Measurements from ENCODE around the gene NFATC1.

Gene NFATC1

DNA sequence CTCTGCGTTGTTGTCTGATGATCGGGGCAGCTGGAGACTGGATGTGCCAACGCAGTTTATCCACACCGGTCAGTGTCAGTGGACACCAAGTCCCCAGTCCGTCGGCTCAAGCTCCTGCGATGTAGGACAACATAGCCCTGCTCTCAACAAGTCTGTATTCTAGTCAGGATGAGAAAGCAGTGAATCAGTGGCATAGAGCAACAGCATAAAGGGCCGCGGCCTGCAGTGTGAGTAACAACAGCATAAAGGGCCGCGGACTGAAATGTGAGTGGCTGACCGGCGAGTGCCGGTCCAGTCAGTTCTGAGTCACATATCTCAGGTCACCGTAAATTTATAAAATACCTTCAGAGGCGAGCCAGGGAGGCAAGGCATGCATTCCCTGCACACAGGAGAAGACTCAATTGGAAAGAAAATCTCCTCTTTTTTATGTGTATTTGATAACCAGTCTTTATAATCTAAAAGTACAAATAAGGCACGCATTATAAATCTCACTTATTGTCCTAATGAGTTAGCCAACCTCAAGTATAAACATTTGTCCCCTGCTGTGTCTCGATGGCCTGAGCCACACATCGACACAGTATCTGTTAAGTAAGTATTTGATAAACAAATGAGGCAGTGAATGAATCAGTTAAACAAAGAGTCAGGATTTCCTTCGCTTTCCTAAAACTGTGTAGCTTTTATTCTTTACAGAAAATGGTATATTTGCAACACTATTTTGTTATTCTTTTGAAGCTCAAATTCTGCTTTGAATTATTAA lies 33.8 kb upstream of the NFATC1 start:
- Histone ChIP-seq H3K27ac (ENCODE audit: low read depth, low read length) (no peak overlapping the region), H3K4me1 (ENCODE audit: control insufficient read depth in 5 of 5, insufficient read depth in 5 of 5, low read length in 5 of 5) (no peaks in the 10 kb centered on the region), H3K4me3 (ENCODE audit: low read depth in 1 of 5, low read length in 5 of 5) (no peak overlapping the region), H3K9ac (ENCODE audit: low read length in 5 of 5) (no peak overlapping the region), H3K27me3 (ENCODE audit: control insufficient read depth in 5 of 5, insufficient read depth in 4 of 5, low read length in 5 of 5) (no peaks in the 10 kb centered on the region), H3K9me3 (ENCODE audit: control insufficient read depth in 5 of 5, low read length in 5 of 5) (no peaks in the 10 kb centered on the region), H3K36me3 (ENCODE audit: control insufficient read depth in 5 of 5, insufficient read depth in 5 of 5, low read length in 5 of 5) (peaks cover 28 to 56% (median 52%) of the 10 kb centered on the region in 5 donors)

- H3K4me3 ChIP-seq (ENCODE audit: low read depth in 1 of 5, low read length in 5 of 5), result no peak overlapping the region
- H3K27me3 ChIP-seq (ENCODE audit: control insufficient read depth in 5 of 5, insufficient read depth in 4 of 5, low read length in 5 of 5), result no peaks in the 10 kb centered on the region
- H3K9me3 ChIP-seq (ENCODE audit: control insufficient read depth in 5 of 5, low read length in 5 of 5), result no peaks in the 10 kb centered on the region
- H3K27ac ChIP-seq (ENCODE audit: low read depth, low read length), result no peak overlapping the region
- H3K36me3 ChIP-seq (ENCODE audit: control insufficient read depth in 5 of 5, insufficient read depth in 5 of 5, low read length in 5 of 5), result peaks cover 15 to 47% (median 36%) of the 10 kb centered on the region in 5 donors
- H3K9ac ChIP-seq (ENCODE audit: low read length in 5 of 5), result no peak overlapping the region
- H3K4me1 ChIP-seq (ENCODE audit: control insufficient read depth in 5 of 5, insufficient read depth in 5 of 5, low read length in 5 of 5), result peaks cover 0 to 10% (median 2%) of the 10 kb centered on the region in 5 donors
These were observed 30.0 kb upstream of the NFATC1 start for GRCh38 chr18:79365701-79366100.

DNA sequence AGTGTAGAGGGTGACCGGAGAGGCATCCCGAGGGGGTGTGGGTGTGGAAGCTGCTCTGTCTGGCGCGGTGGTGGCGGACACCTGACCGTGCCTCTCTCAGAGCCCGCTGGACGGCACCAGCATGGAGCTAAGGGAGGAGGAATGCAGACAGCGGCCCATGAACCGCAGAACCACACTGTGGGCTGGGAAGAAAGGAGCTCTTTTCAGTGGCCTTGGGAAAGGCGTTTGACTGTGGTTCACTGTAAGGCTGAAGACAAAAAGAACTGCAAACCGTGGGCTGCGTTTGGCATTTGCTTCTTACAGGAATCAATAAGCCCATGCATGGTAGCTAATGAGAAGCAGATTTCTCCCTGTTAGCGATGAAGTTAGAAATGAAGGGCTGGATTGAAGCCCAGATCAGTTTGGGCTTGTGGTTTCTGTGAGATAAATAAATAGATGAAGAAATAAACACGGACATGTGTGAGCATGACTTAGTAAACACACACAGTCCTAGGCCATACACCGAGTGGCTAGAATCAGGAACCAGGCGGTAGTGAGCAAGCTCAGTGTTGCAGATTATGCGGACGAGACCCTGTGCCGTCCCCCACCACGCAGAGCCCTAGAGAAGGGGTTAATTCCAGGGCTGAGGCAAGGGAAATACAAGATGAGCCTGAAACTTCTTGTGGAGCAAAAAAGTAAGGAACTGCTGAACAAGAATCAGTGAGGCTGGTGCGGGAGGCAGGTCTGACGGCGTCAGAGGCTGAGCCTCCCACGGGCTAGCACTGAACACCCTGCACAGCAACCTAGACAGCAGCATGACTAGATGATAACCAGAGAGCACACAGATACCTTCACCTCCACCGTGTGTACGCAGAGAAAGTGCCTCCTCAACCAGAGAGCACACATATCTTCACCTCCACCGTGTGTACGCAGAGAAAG lies 29.3 kb upstream of the NFATC1 start:
- no peaks in the 10 kb centered on the region for H3K27me3 ChIP-seq (ENCODE audit: control insufficient read depth in 5 of 5, insufficient read depth in 4 of 5, low read length in 5 of 5)

GRCh38 chr18:79367480-79367879 lies 28.2 kb upstream of the NFATC1 start:
- H3K27ac ChIP-seq (ENCODE audit: low read depth, low read length), result no peak overlapping the region
- no peaks in the 10 kb centered on the region for H3K9me3 ChIP-seq (ENCODE audit: control insufficient read depth in 5 of 5, low read length in 5 of 5)
- no peak overlapping the region for H3K9ac ChIP-seq (ENCODE audit: low read length in 5 of 5)
- peaks cover 9 to 36% (median 22%) of the 10 kb centered on the region in 5 donors for H3K36me3 ChIP-seq (ENCODE audit: control insufficient read depth in 5 of 5, insufficient read depth in 5 of 5, low read length in 5 of 5)
- H3K4me3 ChIP-seq (ENCODE audit: low read depth in 1 of 5, low read length in 5 of 5), result no peak overlapping the region
- peaks cover 0 to 10% (median 2%) of the 10 kb centered on the region in 5 donors for H3K4me1 ChIP-seq (ENCODE audit: control insufficient read depth in 5 of 5, insufficient read depth in 5 of 5, low read length in 5 of 5)
- no peaks in the 10 kb centered on the region for H3K27me3 ChIP-seq (ENCODE audit: control insufficient read depth in 5 of 5, insufficient read depth in 4 of 5, low read length in 5 of 5)

More for the DNA sequence above, 29.3 kb upstream of the NFATC1 start:
- no peak overlapping the region for H3K4me3 ChIP-seq (ENCODE audit: low read depth in 1 of 5, low read length in 5 of 5)
- H3K9ac ChIP-seq (ENCODE audit: low read length in 5 of 5), result no peak overlapping the region
- peaks cover 0 to 10% (median 2%) of the 10 kb centered on the region in 5 donors for H3K4me1 ChIP-seq (ENCODE audit: control insufficient read depth in 5 of 5, insufficient read depth in 5 of 5, low read length in 5 of 5)
- no peaks in the 10 kb centered on the region for H3K9me3 ChIP-seq (ENCODE audit: control insufficient read depth in 5 of 5, low read length in 5 of 5)
- no peak overlapping the region for H3K27ac ChIP-seq (ENCODE audit: low read depth, low read length)
- H3K36me3 ChIP-seq (ENCODE audit: control insufficient read depth in 5 of 5, insufficient read depth in 5 of 5, low read length in 5 of 5), result peaks cover 10 to 40% (median 29%) of the 10 kb centered on the region in 5 donors

DNA sequence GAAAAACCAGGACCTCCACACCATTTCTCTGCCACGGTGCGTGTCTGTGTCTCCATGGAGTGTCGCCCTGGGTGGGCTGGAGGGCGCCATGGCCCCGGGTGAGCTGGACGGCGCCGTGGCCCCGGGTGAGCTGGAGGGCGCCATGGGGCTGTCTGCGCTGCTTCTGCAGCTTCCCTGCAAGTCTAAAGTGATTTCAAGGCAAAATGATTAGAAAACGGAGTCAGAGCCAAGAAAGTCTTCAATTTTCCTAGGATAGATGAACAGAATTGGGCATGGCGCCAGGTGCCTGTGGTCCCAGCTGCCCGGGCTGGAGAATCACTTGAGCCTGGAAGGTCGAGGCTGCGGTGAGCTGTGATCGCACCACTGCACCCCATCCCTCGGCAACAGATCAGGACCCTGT lies 27.7 kb upstream of the NFATC1 start:
- no peak overlapping the region for H3K9ac ChIP-seq (ENCODE audit: low read length in 5 of 5)
- H3K4me1 ChIP-seq (ENCODE audit: control insufficient read depth in 5 of 5, insufficient read depth in 5 of 5, low read length in 5 of 5), result peaks cover 0 to 10% (median 2%) of the 10 kb centered on the region in 5 donors
- H3K27ac ChIP-seq (ENCODE audit: low read depth, low read length), result no peak overlapping the region
- H3K4me3 ChIP-seq (ENCODE audit: low read depth in 1 of 5, low read length in 5 of 5), result no peak overlapping the region
- H3K9me3 ChIP-seq (ENCODE audit: control insufficient read depth in 5 of 5, low read length in 5 of 5), result no peaks in the 10 kb centered on the region
- no peaks in the 10 kb centered on the region for H3K27me3 ChIP-seq (ENCODE audit: control insufficient read depth in 5 of 5, insufficient read depth in 4 of 5, low read length in 5 of 5)
- H3K36me3 ChIP-seq (ENCODE audit: control insufficient read depth in 5 of 5, insufficient read depth in 5 of 5, low read length in 5 of 5), result peaks cover 6 to 36% (median 23%) of the 10 kb centered on the region in 5 donors

- Histone ChIP-seq H3K9ac (ENCODE audit: low read length in 5 of 5) (no peak overlapping the region), H3K36me3 (ENCODE audit: control insufficient read depth in 5 of 5, insufficient read depth in 5 of 5, low read length in 5 of 5) (peaks cover 0 to 33% (median 18%) of the 10 kb centered on the region in 5 donors), H3K27ac (ENCODE audit: low read depth, low read length) (no peak overlapping the region), H3K4me3 (ENCODE audit: low read depth in 1 of 5, low read length in 5 of 5) (no peak overlapping the region), H3K9me3 (ENCODE audit: control insufficient read depth in 5 of 5, low read length in 5 of 5) (no peaks in the 10 kb centered on the region), H3K4me1 (ENCODE audit: control insufficient read depth in 5 of 5, insufficient read depth in 5 of 5, low read length in 5 of 5) (peaks cover 0 to 10% (median 2%) of the 10 kb centered on the region in 5 donors), H3K27me3 (ENCODE audit: control insufficient read depth in 5 of 5, insufficient read depth in 4 of 5, low read length in 5 of 5) (no peaks in the 10 kb centered on the region)
These were observed 27.0 kb upstream of the NFATC1 start for GRCh38 chr18:79368681-79369080.

GRCh38 chr18:79371561-79372121 lies 24.1 kb upstream of the NFATC1 start:
- Histone ChIP-seq H3K27me3 (ENCODE audit: control insufficient read depth in 5 of 5, insufficient read depth in 4 of 5, low read length in 5 of 5) (no peaks in the 10 kb centered on the region), H3K4me1 (ENCODE audit: control insufficient read depth in 5 of 5, insufficient read depth in 5 of 5, low read length in 5 of 5) (peaks cover 0 to 10% (median 2%) of the 10 kb centered on the region in 5 donors), H3K9ac (ENCODE audit: low read length in 5 of 5) (no peak overlapping the region), H3K36me3 (ENCODE audit: control insufficient read depth in 5 of 5, insufficient read depth in 5 of 5, low read length in 5 of 5) (peaks cover 0 to 49% (median 25%) of the 10 kb centered on the region in 5 donors), H3K9me3 (ENCODE audit: control insufficient read depth in 5 of 5, low read length in 5 of 5) (no peaks in the 10 kb centered on the region), H3K27ac (ENCODE audit: low read depth, low read length) (no peak overlapping the region), H3K4me3 (ENCODE audit: low read depth in 1 of 5, low read length in 5 of 5) (no peak overlapping the region)

DNA sequence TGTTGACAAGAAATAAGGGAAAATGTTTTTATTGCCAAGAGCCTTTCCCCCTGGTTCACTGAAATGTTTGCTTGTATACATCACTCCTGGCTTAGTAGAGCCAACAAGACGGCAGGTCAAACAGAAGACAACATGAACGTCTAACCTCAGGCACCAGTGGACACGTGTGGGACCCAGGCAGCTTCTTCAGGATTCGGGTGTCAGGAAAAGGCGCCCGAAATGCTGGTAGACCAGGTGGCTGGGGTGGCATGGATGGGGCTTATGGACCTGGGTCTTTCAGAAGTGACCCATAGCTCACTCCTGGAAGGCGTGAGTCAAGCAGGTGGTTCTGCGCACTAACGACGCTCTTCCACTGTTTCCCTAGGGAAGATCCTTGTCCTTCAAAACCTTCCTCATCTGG lies 23.3 kb upstream of the NFATC1 start:
- no peaks in the 10 kb centered on the region for H3K9me3 ChIP-seq (ENCODE audit: control insufficient read depth in 5 of 5, low read length in 5 of 5)
- peaks cover 0 to 10% (median 2%) of the 10 kb centered on the region in 5 donors for H3K4me1 ChIP-seq (ENCODE audit: control insufficient read depth in 5 of 5, insufficient read depth in 5 of 5, low read length in 5 of 5)
- peaks cover 0 to 54% (median 30%) of the 10 kb centered on the region in 5 donors for H3K36me3 ChIP-seq (ENCODE audit: control insufficient read depth in 5 of 5, insufficient read depth in 5 of 5, low read length in 5 of 5)
- H3K27me3 ChIP-seq (ENCODE audit: control insufficient read depth in 5 of 5, insufficient read depth in 4 of 5, low read length in 5 of 5), result no peaks in the 10 kb centered on the region
- no peak overlapping the region for H3K9ac ChIP-seq (ENCODE audit: low read length in 5 of 5)
- no peak overlapping the region for H3K4me3 ChIP-seq (ENCODE audit: low read depth in 1 of 5, low read length in 5 of 5)
- H3K27ac ChIP-seq (ENCODE audit: low read depth, low read length), result no peak overlapping the region

DNA sequence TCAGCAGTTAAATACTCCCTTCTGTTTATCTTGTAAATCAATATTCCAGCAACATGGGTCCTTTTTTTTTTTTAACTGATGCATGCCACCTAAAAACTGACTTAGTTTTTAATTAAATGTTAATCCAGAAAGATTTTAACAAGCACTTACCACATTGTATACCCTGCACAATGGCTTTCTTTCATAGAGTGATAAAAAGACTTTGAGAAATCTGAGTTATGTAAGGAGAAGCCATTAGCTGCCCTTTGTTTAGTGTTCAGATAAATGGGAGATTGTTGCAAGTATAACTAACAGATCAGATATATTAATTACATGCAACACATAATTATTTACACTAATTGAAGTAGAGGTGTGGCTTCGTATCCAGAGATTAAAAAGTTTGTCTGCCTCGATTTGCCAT lies 22.7 kb upstream of the NFATC1 start:
- Histone ChIP-seq H3K9ac (ENCODE audit: low read length in 5 of 5) (no peak overlapping the region), H3K9me3 (ENCODE audit: control insufficient read depth in 5 of 5, low read length in 5 of 5) (no peaks in the 10 kb centered on the region), H3K4me1 (ENCODE audit: control insufficient read depth in 5 of 5, insufficient read depth in 5 of 5, low read length in 5 of 5) (peaks cover 0 to 10% (median 2%) of the 10 kb centered on the region in 5 donors), H3K4me3 (ENCODE audit: low read depth in 1 of 5, low read length in 5 of 5) (no peak overlapping the region), H3K36me3 (ENCODE audit: control insufficient read depth in 5 of 5, insufficient read depth in 5 of 5, low read length in 5 of 5) (peaks cover 0 to 54% (median 33%) of the 10 kb centered on the region in 5 donors), H3K27me3 (ENCODE audit: control insufficient read depth in 5 of 5, insufficient read depth in 4 of 5, low read length in 5 of 5) (no peaks in the 10 kb centered on the region), H3K27ac (ENCODE audit: low read depth, low read length) (no peak overlapping the region)

All from subcutaneous abdominal adipose tissue (tissue), 5 donors.